Fibroblast of skin of right quadriceps (primary cell): Measurements from ENCODE around the gene PHKG2.
A peak's percentile ranks its signal among the peaks of the same experiment; 100 is the strongest.

Experiments
- DNase-seq: peaks from one replicate; pipeline ENCODE4 v3.0.0-alpha.2; 2013

The PHKG2 gene

GRCh38 chr16:30728899-30729672, 19.1 kb upstream of the PHKG2 start:
- DNase-seq = no peak

DNA sequence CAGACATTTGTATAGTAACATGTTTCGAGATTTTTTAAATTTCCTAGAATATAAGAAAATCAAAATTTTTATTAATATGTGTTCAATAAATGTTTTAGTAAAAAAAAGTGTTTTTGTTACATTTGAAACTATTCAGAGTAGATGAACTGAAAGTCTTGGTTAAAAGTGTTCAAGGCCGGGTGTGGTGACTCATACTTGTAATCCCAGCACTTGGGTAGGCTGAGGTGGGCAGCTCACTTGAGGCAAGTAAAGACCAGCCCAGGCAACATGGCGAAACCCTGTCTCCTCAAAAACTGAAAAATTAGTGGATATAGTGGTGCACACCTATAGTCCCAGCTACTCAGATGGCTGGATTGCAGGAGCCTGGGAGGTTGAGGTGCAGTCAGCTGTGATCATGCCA, 16.8 kb upstream of the PHKG2 start:
- DNase-seq = no peak

DNA sequence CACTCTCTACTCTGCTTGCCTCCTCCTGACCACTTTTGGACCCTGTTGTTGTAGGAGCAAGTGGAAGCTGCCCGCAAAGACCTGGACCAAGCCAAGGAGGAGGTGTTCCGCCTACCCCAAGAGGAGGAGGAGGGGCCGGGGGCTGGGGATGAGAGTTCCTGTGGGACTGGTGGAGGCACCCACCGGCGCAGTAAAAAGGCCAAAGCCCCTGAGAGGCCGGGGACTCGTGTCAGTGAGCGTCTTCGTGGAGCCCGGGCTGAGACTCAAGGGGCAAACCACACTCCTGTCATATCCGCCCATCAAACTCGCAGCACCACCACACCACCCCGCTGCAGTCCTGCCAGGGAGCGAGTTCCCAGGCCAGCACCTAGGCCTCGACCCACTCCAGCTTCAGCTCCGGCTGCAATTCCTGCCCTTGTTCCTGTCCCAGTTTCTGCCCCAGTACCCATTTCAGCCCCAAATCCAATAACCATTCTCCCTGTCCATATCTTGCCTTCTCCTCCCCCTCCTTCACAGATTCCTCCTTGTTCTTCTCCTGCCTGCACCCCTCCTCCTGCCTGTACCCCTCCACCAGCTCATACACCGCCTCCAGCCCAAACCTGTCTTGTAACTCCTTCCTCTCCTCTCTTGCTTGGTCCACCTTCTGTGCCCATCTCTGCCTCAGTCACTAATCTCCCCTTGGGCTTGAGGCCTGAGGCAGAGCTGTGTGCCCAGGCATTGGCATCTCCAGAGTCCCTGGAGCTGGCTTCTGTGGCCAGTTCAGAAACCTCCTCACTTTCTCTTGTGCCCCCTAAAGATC, 11.0 kb upstream of the PHKG2 start:
- DNase-seq = no peak

DNA sequence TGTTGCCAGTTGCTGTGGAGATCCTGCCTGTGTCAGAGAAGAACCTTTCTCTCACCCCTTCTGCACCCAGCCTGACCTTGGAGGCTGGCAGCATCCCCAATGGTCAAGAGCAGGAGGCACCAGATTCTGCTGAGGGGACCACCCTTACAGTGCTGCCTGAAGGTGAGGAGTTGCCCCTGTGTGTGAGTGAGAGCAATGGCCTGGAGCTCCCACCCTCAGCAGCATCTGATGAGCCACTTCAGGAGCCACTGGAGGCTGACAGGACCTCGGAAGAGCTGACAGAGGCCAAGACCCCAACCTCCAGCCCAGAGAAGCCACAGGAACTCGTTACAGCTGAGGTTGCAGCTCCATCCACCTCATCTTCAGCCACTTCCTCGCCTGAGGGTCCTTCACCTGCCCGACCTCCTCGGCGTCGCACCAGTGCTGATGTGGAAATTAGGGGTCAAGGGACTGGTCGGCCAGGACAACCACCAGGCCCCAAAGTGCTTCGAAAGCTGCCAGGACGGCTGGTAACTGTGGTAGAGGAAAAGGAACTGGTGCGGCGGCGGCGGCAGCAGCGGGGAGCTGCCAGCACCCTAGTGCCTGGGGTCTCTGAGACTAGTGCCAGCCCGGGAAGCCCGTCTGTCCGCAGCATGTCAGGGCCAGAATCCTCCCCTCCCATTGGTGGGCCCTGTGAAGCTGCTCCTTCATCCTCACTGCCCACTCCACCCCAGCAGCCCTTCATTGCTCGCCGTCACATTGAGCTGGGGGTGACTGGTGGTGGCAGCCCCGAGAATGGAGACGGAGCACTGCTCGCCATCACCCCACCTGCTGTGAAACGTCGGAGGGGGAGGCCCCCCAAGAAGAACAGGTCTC, 10.2 kb upstream of the PHKG2 start:
- no peak for DNase-seq

DNA sequence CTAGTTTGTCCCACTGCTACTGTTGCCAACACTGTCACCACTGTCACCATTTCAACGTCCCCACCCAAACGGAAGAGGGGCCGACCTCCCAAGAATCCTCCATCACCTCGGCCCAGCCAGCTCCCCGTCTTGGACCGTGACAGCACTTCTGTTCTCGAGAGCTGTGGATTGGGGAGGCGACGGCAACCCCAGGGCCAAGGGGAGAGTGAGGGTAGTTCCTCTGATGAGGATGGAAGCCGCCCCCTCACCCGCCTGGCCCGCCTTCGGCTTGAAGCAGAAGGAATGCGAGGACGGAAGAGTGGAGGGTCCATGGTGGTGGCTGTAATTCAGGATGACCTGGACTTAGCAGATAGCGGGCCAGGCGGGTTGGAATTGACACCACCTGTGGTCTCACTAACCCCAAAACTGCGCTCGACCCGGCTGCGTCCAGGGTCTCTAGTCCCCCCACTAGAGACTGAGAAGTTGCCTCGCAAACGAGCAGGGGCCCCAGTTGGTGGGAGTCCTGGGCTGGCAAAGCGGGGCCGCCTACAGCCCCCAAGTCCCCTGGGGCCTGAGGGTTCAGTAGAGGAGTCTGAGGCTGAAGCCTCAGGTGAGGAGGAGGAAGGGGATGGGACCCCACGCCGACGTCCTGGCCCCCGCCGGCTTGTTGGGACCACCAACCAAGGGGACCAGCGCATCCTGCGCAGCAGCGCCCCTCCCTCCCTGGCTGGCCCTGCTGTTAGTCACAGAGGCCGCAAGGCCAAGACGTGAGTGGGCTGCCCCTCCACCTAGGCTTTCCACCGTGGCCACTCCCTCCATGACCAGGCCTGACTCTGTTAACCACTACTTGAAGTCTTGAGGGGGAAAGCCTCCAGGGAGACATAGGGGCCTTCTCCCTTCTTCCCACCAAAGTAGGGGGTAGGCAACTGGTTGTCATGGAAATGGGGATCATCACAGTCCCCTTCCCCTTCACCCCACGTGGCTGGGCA, 9.0 kb upstream of the PHKG2 start:
- DNase-seq = no peak

GRCh38 chr16:30740364-30741251, 7.6 kb upstream of the PHKG2 start:
- peak; percentile 35 for DNase-seq

DNA sequence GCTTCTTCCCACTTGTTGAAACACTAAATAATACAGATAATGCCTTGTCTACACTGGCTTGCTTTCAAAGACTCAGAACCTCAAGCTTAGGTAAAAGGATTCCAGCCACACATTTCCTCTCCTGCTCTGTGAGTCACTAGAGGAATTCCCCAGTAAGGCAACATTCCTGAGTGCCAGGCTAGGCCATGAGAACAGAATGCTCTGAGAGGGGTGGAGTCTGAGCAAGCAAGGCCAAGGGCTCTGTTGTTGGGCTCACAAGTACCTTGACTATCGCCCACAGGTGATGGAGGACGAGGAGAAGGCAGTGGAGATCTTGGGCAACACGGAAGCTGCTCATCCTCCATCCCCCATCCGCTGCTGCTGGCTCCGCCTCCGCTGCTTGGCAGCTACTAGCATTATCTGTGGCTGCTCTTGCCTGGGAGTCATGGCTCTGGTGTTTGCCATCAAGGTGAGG, 6.7 kb upstream of the PHKG2 start:
- DNase-seq = peak; percentile 80

GRCh38 chr16:30743716-30744115, 4.5 kb upstream of the PHKG2 start:
- no peak for DNase-seq

DNA sequence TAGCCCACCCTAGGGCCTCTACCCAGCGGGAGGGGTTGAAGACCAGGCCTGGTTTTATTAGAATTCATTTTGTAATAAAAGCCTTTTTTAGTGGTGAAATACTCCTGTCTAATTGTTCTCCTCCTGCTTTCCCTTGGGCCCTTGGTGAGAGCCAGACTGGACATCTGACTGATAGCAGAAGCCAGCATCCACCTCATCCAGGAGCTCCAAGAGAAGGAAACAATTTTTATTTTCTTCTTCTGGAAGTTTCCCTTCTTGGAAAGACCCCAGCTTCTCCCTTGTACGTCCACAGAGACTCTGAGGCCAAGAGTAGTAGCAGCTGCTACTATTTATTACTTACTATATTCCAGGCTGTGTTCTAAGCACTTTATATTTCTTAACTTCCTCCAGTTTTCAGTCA, 4.0 kb upstream of the PHKG2 start:
- no peak for DNase-seq

GRCh38 chr16:30745082-30745481, 3.1 kb upstream of the PHKG2 start:
- no peak for DNase-seq

DNA sequence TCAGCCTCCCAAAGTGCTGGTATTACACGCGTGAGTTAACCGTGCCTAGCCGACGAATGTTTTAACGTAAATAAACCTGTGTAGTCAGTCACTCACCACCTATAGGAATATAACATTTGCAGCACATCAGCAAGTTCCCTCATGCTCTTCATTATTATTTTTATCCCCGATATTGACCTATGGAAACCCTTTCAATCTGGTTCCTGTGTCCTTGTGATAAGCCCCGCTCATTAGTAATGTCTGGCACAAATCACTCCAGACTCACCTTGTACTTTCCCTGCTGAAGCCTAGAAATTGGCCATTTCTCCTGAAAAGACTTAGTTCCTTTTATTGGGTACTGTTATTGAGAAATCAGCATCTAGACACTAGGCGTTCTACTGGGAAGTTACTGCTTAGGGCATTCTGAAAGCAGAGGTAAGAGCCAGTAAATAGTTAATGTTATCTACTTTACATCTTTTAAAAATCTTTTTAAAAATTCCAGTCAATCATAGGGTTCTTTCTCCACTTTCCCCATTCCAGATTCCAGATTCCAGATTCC, 1.5 kb upstream of the PHKG2 start:
- no peak for DNase-seq

GRCh38 chr16:30747331-30747730, 894 bp upstream of the PHKG2 start:
- peak; percentile 39 for DNase-seq

DNA sequence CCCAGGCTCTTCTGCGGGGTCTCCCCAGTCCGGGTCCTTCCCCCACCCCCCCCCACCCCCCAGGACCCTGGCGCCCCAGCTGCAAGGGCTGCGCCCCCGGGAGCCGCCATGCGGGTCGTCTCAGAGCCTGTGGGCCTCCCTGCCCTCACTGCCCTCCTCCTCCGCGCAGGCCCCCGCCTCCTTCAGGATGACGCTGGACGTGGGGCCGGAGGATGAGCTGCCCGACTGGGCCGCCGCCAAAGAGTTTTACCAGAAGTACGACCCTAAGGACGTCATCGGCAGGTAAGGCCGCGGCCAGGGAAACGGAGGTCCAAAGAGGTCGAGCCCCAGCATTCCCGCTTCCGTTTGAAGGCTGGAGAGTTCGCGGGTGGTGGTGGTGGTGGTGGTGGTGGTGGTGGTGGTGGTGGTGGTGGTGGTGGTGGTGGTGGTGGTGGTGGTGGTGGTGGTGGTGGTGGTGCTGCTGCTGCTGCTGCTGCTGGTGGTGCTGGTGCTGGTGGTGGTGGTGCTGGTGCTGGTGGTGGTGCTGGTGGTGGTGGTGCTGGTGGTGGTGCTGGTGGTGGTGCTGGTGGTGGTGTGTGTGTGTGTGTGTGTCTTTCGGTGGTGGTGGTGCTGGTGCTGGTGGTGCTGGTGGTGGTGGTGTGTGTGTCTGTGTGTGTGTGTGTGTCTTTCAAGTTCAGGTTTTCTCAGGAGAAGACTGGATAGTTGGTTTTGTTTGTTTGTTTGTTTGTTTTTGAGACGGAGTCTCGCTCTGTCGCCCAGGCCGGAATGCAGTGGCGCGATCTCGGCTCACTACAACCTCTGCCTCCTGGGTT, 615 bp downstream of the PHKG2 start:
- DNase-seq = peak; percentile 19

DNA sequence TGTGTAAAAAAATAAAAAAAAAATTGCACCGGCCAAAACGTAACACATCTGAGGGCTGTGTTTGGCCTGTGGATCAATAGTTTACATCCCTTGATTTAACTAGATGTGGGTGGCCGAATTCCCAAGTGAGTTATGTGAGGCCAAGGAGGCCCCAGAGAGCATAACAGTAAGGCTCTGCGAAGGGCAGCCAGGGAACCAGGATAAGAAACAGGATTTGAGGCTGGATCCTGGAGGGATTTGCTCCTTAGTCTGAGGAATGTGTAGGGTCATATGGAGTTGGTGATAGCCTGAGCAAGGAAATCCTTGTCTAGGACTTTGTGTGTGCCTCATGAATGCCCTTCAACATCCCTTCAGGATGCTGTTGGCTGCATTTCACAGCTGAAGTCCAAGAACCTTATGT, 2.0 kb downstream of the PHKG2 start:
- DNase-seq = no peak

DNA sequence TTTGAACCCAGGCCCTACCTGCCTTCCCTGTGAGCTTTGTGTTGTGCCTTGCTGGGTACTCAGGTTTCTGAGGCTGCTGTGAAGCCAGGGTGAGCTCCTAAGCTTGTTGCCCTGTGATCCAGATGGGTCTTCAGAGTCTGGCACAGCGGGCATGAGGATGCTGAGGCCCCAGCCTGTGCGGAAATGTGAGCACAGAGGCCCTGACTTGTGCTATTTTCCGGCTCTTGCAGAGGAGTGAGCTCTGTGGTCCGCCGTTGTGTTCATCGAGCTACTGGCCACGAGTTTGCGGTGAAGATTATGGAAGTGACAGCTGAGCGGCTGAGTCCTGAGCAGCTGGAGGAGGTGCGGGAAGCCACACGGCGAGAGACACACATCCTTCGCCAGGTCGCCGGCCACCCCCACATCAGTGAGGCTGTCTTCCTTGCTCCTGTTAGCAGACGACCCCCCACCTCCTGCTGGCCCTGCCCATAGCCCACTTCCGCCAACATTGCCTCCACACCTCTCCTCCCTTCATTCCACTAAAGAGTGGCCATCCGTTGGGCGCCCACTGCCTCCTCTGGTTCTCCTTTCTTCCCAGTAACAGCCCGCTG, 2.7 kb downstream of the PHKG2 start:
- DNase-seq = no peak

DNA sequence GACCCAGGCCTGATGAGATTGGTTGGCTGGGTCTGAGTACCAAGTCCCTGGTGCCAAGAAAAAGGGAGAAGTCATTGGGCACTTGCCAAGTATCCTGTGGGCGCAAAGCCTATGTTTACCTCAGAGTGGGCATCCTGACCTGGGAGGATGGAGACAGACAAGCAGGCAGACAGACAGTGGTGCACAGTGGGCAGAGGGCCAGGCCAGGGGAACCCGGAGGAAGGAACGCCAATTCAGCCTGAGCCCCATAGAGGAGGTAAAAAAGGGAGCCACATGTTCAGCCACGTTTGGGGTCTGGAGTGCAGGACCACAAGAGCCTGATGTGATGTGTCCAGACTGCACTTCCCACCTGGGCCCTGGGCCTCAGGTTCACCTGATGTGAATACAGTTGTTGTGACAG, 5.4 kb downstream of the PHKG2 start:
- no peak for DNase-seq

- no peak for DNase-seq
Measured at GRCh38 chr16:30755955-30756780, 7.9 kb downstream of the PHKG2 start.

GRCh38 chr16:30756781-30757100, 8.5 kb downstream of the PHKG2 start:
- DNase-seq = no peak

GRCh38 chr16:30757316-30757715, 9.1 kb downstream of the PHKG2 start:
- DNase-seq = no peak
